Smooth muscle cell (in vitro differentiated cells): ENCODE results near the gene ORAI2. TPM values are rescaled to one million over a fixed set of nuclear protein-coding genes. Genes with fewer than 3 reads are reported as not detected.
"Not testable (repeated sequence)": the region's sequence is repeated elsewhere in the genome, so short reads cannot be mapped to it uniquely, and the experiment has no call there.

Experiments used
- DNase-seq: peaks from one replicate; lab custom pipeline; 2025; ENCODE audit not compliant: unreplicated experiment; lab: John Stamatoyannopoulos, UW
- H2AFZ ChIP-seq: fragments of 200-600 bp; sonication (generic); 2 replicates; pipeline ENCODE4 v1.6.0; 2016; ENCODE audit warnings: antibody characterized with exemption, low read depth, mild to moderate bottlenecking
- H3F3A ChIP-seq: fragments of 200-600 bp; sonication (generic); 2 replicates; pipeline ENCODE4 v1.6.0; 2017; ENCODE audit warnings: antibody characterized with exemption, low read depth
- H3K27ac ChIP-seq: fragments of 200-600 bp; sonication (generic); 2 replicates; pipeline ENCODE4 v1.5.1; 2016; ENCODE audit warnings: low read depth, mild to moderate bottlenecking
- H3K27me3 ChIP-seq: fragments of 200-600 bp; sonication (generic); 2 replicates; pipeline ENCODE4 v1.6.1; 2016; ENCODE audit warnings: low read depth, mild to moderate bottlenecking
- H3K36me3 ChIP-seq: fragments of 200-600 bp; sonication (generic); 2 replicates; pipeline ENCODE4 v1.5.1; 2016; ENCODE audit warnings: low read depth
- H3K4me1 ChIP-seq: fragments of 200-600 bp; sonication (generic); 2 replicates; pipeline ENCODE4 v1.5.1; 2016; ENCODE audit warnings: low read depth
- H3K4me2 ChIP-seq: fragments of 200-600 bp; sonication (generic); 2 replicates; pipeline ENCODE4 v1.6.0; 2016; ENCODE audit warnings: mild to moderate bottlenecking
- H3K4me3 ChIP-seq: fragments of 200-600 bp; sonication (generic); 2 replicates; pipeline ENCODE4 v1.5.1; 2016; ENCODE audit warnings: mild to moderate bottlenecking
- H3K79me2 ChIP-seq: fragments of 200-600 bp; sonication (generic); 2 replicates; pipeline ENCODE4 v1.6.0; 2016; ENCODE audit warnings: low read depth, mild to moderate bottlenecking
- H3K9ac ChIP-seq: fragments of 200-600 bp; sonication (generic); 2 replicates; pipeline ENCODE4 v1.6.0; 2016; ENCODE audit warnings: low read depth
- H3K9me3 ChIP-seq: fragments of 200-600 bp; sonication (generic); replicated peaks from 2 replicates; pipeline ENCODE4 v1.5.1; 2016; ENCODE audit warnings: low read depth
- H4K20me1 ChIP-seq: fragments of 200-600 bp; sonication (generic); 2 replicates; pipeline ENCODE4 v1.6.0; 2016; ENCODE audit warnings: low read depth
- CTCF ChIP-seq: fragments of 200-600 bp; sonication (generic); IDR thresholded peaks from 2 replicates; pipeline ENCODE4 v1.5.1; 2017; ENCODE audit warnings: borderline replicate concordance, mild to moderate bottlenecking, antibody characterized with exemption; ENCODE audit not compliant: insufficient read depth, poor library complexity, severe bottlenecking
- WGBS: methylation state at CpG from one replicate; pipeline ENCODE4 v1.1.7; 2016; ENCODE audit warnings: low lambda C conversion rate; 5-methylcytosine and 5-hydroxymethylcytosine counted together
- polyA plus RNA-seq: library from polyadenylated mRNA; unstranded; fragments of >200 nt; fragmentation: Nextera tagmentation; extraction: Ambion mirVana; gene quantifications from 2 replicates; pipeline ENCODE4 v1.2.1, GENCODE V29; 2016
- total RNA-seq: library from RNA; depleted of rRNA; stranded (reverse); fragments of >200 nt; gene quantifications from 2 replicates; pipeline ENCODE4 v1.2.3, GENCODE V29; 2014

Gene ORAI2
- total and polyA plus RNA-seq, 2 experiments from 2014 or later: 43.0 to 69.8 TPM

GRCh38 chr7:102472126-102473041 lies 39.0 kb downstream of the ORAI2 start:
- H3K4me1 ChIP-seq: no peaks in the 10 kb centered on the region
- DNase-seq: no peak
- H3K4me3 ChIP-seq: no peak overlapping the region
- no peak overlapping the region for H3K9ac ChIP-seq
- H3K79me2 ChIP-seq: no peaks in the 10 kb centered on the region
- H4K20me1 ChIP-seq: peaks cover 4% of the 10 kb centered on the region
- WGBS: 88% methylated on average over 31 of the region's 31 CpGs
- H3K4me2 ChIP-seq: no peak overlapping the region
- no peak for TF ChIP-seq CTCF
- no peaks in the 10 kb centered on the region for H3K27me3 ChIP-seq
- no peak overlapping the region for H2AFZ ChIP-seq
- H3K36me3 ChIP-seq: no peaks in the 10 kb centered on the region
- no peak overlapping the region for H3K27ac ChIP-seq
- H3K9me3 ChIP-seq: no peaks in the 10 kb centered on the region
- H3F3A ChIP-seq: no peaks in the 10 kb centered on the region

GRCh38 chr7:102473271-102473991 lies 40.1 kb downstream of the ORAI2 start:
- peaks cover 4% of the 10 kb centered on the region for H4K20me1 ChIP-seq
- no peaks in the 10 kb centered on the region for H3F3A ChIP-seq
- no peaks in the 10 kb centered on the region for H3K36me3 ChIP-seq
- no peak for TF ChIP-seq CTCF
- H3K4me2 ChIP-seq: no peak overlapping the region
- no peak overlapping the region for H3K27ac ChIP-seq
- H3K4me1 ChIP-seq: no peaks in the 10 kb centered on the region
- 93% methylated on average over 23 of the region's 23 CpGs for WGBS
- H3K27me3 ChIP-seq: no peaks in the 10 kb centered on the region
- H3K9me3 ChIP-seq: no peaks in the 10 kb centered on the region
- H3K9ac ChIP-seq: no peak overlapping the region
- no peak for DNase-seq
- H2AFZ ChIP-seq: no peak overlapping the region
- no peaks in the 10 kb centered on the region for H3K79me2 ChIP-seq
- no peak overlapping the region for H3K4me3 ChIP-seq

- not testable (repeated sequence) for H3K9me3 ChIP-seq, H3F3A ChIP-seq, H2AFZ ChIP-seq, H3K79me2 ChIP-seq, H3K36me3 ChIP-seq, H4K20me1 ChIP-seq, H3K9ac ChIP-seq, H3K4me1 ChIP-seq, H3K27ac ChIP-seq, H3K4me3 ChIP-seq, DNase-seq, H3K27me3 ChIP-seq, H3K4me2 ChIP-seq
- WGBS: 97% methylated on average over 11 of the region's 14 CpGs
Measured at GRCh38 chr7:102474116-102474515, 40.7 kb downstream of the ORAI2 start.

GRCh38 chr7:102474736-102475435 lies 41.5 kb downstream of the ORAI2 start:
- not testable (repeated sequence) for H4K20me1 ChIP-seq, H3K9ac ChIP-seq, H2AFZ ChIP-seq, H3K4me1 ChIP-seq, H3F3A ChIP-seq, H3K27ac ChIP-seq, H3K9me3 ChIP-seq, DNase-seq, H3K79me2 ChIP-seq, H3K4me2 ChIP-seq, H3K36me3 ChIP-seq, H3K4me3 ChIP-seq, H3K27me3 ChIP-seq
- WGBS: 94% methylated on average over 6 of the region's 19 CpGs
